Measurements from ENCODE around the gene FARSA. TPM values are rescaled to one million over a fixed set of nuclear protein-coding genes. Genes with fewer than 3 reads are reported as not detected.

FARSA gene
- total and polyA plus RNA-seq, 2 of the 13 experiments (the other 11 are each of a cell fraction or from before 2014, with no cell fraction given), result 25.9 to 72.0 TPM

DNA sequence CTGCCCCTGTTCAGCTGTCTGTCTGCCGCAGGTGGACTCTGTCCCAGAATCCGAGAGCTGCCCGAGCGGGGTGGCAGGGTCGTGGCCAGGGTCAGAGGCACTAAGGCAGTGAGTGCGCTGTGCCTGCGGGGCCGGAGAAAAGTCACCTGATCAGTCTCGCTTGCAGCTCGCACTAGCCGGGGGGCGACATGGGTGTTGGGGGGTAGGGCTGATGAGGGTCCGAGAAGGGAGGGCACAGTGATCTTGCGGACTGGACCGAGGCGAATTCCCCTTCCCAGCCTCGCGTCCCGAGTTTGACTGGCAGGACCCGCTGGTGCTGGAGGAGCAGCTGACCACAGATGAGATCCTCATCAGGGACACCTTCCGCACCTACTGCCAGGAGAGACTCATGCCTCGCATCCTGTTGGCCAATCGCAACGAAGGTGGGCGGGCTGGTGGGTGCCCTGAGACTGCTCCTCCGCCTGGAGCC is 41.9 kb downstream of the FARSA start (continued):
- no peak for TF ChIP-seq NR1H2 (CRISPR knock-in tag; IDR thresholded peaks at IDR 0.05; ENCODE audit: borderline replicate concordance, low read depth)
- TF ChIP-seq ZKSCAN8 (CRISPR knock-in tag; IDR thresholded peaks at IDR 0.05; ENCODE audit: borderline replicate concordance), result no peak
- TF ChIP-seq ZNF263 (CRISPR knock-in tag; IDR thresholded peaks at IDR 0.05), result no peak
- TF ChIP-seq, protein P1, sequence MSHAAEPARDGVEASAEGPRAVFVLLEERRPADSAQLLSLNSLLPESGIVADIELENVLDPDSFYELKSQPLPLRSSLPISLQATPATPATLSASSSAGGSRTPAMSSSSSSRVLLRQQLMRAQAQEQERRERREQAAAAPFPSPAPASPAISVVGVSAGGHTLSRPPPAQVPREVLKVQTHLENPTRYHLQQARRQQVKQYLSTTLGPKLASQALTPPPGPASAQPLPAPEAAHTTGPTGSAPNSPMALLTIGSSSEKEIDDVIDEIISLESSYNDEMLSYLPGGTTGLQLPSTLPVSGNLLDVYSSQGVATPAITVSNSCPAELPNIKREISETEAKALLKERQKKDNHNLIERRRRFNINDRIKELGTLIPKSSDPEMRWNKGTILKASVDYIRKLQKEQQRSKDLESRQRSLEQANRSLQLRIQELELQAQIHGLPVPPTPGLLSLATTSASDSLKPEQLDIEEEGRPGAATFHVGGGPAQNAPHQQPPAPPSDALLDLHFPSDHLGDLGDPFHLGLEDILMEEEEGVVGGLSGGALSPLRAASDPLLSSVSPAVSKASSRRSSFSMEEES (CRISPR knock-in tag; IDR thresholded peaks at IDR 0.05), result no peak
- no peak for TF ChIP-seq ZZZ3 (CRISPR knock-in tag; IDR thresholded peaks at IDR 0.05; ENCODE audit: borderline replicate concordance)
- no peak for TF ChIP-seq TCF12 (IDR thresholded peaks at IDR 0.05)
- TF ChIP-seq TCF12 (CRISPR knock-in tag; IDR thresholded peaks at IDR 0.05), result no peak
- no peak for TF ChIP-seq ZNF570 (CRISPR knock-in tag; IDR thresholded peaks at IDR 0.05; ENCODE audit: borderline replicate concordance)
- no peak for TF ChIP-seq ZNF619 (CRISPR knock-in tag; IDR thresholded peaks at IDR 0.05)
- no peak for TF ChIP-seq ZFYVE20 (CRISPR knock-in tag; IDR thresholded peaks at IDR 0.05; ENCODE audit: borderline replicate concordance, low read depth)
- TF ChIP-seq, protein P2, sequence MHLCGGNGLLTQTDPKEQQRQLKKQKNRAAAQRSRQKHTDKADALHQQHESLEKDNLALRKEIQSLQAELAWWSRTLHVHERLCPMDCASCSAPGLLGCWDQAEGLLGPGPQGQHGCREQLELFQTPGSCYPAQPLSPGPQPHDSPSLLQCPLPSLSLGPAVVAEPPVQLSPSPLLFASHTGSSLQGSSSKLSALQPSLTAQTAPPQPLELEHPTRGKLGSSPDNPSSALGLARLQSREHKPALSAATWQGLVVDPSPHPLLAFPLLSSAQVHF (CRISPR knock-in tag; IDR thresholded peaks at IDR 0.05), result no peak
- no peak for TF ChIP-seq CREB1 (IDR thresholded peaks at IDR 0.05)
- TF ChIP-seq CREB1 (CRISPR knock-in tag; IDR thresholded peaks at IDR 0.05), result no peak
- no peak for TF ChIP-seq ADNP (CRISPR knock-in tag; IDR thresholded peaks at IDR 0.05)
- TF ChIP-seq, protein P3, sequence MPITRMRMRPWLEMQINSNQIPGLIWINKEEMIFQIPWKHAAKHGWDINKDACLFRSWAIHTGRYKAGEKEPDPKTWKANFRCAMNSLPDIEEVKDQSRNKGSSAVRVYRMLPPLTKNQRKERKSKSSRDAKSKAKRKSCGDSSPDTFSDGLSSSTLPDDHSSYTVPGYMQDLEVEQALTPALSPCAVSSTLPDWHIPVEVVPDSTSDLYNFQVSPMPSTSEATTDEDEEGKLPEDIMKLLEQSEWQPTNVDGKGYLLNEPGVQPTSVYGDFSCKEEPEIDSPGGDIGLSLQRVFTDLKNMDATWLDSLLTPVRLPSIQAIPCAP (CRISPR knock-in tag; IDR thresholded peaks at IDR 0.05; ENCODE audit: low read depth), result no peak
- TF ChIP-seq ZEB1 (IDR thresholded peaks at IDR 0.05; ENCODE audit: insufficient replicate concordance, low read depth), result no peak
- no peak for TF ChIP-seq IKZF4 (CRISPR knock-in tag; IDR thresholded peaks at IDR 0.05; ENCODE audit: borderline replicate concordance, low read depth, not compliant biosample characterization)
- no peak for TF ChIP-seq ZFP62 (CRISPR knock-in tag; IDR thresholded peaks at IDR 0.05)
- no peak for TF ChIP-seq RORA (CRISPR knock-in tag; IDR thresholded peaks at IDR 0.05)
- TF ChIP-seq SUZ12 (IDR thresholded peaks at IDR 0.05; ENCODE audit: low read depth, low read length), result no peak
- TF ChIP-seq RFX1 (IDR thresholded peaks at IDR 0.05), result no peak
- TF ChIP-seq TMF1 (CRISPR knock-in tag; IDR thresholded peaks at IDR 0.05; ENCODE audit: low read depth), result no peak
- TF ChIP-seq GZF1 (CRISPR knock-in tag; IDR thresholded peaks at IDR 0.05), result no peak
- TF ChIP-seq HMG20A (CRISPR knock-in tag; IDR thresholded peaks at IDR 0.05; ENCODE audit: borderline replicate concordance), result no peak
- TF ChIP-seq ZNF296 (CRISPR knock-in tag; conservative IDR thresholded peaks at IDR 0.05), result no peak
- TF ChIP-seq, protein P4, sequence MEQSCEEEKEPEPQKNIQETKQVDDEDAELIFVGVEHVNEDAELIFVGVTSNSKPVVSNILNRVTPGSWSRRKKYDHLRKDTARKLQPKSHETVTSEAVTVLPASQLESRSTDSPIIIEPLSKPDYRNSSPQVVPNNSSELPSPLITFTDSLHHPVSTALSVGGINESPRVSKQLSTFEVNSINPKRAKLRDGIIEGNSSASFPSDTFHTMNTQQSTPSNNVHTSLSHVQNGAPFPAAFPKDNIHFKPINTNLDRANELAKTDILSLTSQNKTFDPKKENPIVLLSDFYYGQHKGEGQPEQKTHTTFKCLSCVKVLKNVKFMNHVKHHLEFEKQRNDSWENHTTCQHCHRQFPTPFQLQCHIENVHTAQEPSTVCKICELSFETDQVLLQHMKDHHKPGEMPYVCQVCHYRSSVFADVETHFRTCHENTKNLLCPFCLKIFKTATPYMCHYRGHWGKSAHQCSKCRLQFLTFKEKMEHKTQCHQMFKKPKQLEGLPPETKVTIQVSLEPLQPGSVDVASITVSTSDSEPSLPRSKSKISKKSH (CRISPR knock-in tag; IDR thresholded peaks at IDR 0.05; ENCODE audit: borderline replicate concordance), result no peak
- TF ChIP-seq ARNT2 (CRISPR knock-in tag; IDR thresholded peaks at IDR 0.05; ENCODE audit: low read depth), result no peak
- TF ChIP-seq KAT7 (CRISPR knock-in tag; IDR thresholded peaks at IDR 0.05; ENCODE audit: borderline replicate concordance), result 0 out of 2 replicates have a peak, but pooled peaks have one; percentile 8
- TF ChIP-seq NCOA5 (CRISPR knock-in tag; IDR thresholded peaks at IDR 0.05), result no peak
- TF ChIP-seq SP2 (CRISPR knock-in tag; IDR thresholded peaks at IDR 0.05), result no peak; the same call in 1 of the 2 replicates

Data from HepG2 (cell line).